Brain pericyte (primary cell): ENCODE results near the gene ZNF787.

Experiments
- DNase-seq: peaks from one replicate; pipeline ENCODE4 v3.0.0-alpha.2; 2012; ENCODE audit warnings: low read depth, low spot score

ZNF787 gene

DNA sequence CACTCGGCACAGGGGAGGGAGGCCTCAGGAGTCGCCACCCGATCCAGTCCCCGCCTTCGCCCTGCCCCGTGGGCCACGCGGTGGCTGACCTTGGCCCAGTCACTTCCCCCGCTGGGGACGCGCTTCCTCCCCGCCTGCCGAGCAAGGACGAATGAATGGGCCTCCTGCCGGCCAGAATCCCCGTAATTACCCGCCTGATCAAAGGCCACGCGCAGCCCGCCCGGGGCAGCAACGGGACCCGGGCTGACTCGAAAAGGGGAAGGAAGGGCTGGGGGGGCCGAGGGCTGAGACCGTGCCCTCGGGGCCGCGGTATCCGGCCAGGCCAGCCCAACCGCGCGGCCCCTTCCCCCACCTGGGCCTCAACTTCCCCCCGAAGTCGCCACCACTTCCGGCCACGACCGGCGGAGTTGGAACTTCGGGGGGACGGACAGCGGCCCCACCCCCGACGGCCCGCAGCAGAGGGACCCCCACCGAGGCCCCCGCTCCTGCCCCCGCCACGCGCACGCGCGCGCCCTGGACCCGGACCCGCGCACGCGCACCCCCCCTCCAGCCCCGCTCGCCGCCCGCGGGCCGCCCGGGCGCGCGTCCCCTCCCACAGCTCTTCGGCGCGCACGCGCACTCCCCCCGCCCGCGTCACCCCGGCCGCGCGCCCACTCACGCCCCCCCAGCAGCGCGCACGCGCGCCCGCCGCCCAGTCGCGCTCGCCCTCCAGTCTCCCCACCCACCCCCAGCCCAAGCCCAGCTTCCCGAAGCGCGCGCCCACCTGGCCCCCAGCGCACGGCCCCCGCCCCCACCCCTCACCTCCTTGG lies 520 bp downstream of the ZNF787 start:
- DNase-seq, result no peak

- DNase-seq, result no peak
Measured at GRCh38 chr19:56120002-56120370, 1.1 kb downstream of the ZNF787 start.

DNA sequence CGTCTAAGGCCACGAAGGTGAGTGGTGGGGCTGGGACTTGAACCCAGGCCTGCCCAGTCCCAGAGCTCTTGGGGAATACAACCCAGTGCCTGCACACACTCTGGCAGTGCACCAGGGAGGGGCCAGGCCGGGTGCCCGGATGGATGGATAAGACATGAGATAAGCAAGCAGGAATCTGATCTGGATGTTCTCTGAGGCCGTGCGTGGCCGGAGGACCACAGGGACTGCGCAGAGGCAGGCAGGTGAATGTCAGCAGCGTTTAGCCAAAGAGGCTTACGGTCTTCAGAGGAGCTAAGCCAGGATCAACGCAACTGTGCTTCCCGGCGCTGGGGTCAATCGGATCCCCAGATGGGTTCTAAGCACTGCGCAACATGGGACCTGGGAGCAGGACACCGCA lies 1.5 kb downstream of the ZNF787 start:
- DNase-seq, result no peak

DNA sequence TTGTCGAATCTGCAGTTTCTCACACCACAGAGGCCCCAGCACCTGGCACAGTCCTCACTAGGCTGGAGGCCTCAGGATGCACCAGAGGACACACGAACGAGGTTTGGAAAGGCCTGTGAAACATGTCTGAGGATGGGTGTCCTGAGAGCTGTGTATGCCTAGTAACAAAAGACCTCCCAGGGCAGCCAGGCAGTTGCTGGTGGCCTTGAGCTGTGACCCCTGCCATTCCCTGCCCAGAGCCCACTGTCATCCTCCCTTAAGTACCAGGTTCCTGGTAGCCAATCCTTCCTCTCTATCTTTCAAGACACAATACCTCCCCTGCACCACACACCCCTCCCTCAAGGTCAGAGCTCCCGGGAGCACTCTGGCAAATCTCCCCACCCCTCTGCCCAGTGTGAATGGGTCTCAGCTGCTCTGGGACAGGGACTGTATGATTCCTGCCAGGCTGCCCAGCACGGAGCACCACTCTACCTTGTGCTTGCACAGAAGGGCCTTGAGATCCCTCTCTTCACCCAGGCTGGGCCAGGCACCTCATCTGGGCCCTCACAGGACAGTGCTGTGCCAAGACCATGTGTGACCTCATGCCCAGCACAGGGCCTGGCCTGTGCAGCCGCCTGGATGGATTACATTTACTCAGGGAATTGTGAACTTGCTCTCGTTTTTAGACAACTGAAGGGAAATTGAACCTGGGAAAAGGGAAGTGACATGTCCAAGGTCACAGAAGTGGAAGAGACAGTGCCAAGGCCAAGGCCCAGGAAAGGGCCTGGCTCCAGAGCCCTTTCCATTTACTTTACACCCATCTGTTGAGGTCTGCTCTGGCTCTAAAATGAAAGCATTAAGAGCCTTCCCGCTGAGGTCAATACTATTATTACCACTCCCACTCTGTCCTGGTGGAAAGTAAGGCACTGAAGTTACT lies 2.2 kb downstream of the ZNF787 start:
- no peak for DNase-seq

DNA sequence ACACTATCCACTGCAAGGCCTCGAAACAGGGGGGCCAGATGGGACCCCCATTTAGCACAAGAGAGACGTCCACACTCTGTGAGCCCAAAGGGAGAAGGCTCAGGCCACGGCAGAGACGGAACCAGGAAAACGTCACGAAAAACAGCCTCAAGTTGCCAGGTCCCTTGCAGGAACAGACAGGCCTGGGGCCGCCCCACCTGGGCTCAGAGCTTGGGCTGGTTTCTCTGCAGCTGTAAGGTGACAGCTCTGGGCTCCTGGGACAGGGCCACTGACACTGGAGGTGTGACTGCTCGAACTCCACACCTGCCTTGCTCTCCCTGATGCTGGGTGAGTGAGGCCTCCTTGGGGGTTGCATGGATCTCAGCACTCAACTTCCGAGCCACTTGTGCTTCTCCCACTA lies 3.2 kb downstream of the ZNF787 start:
- DNase-seq, result no peak

GRCh38 chr19:56117376-56117884 lies 3.7 kb downstream of the ZNF787 start:
- no peak for DNase-seq

- no peak for DNase-seq
Measured at GRCh38 chr19:56116606-56117005, 4.5 kb downstream of the ZNF787 start.

- no peak for DNase-seq
Measured at GRCh38 chr19:56115490-56115889, 5.6 kb downstream of the ZNF787 start.

DNA sequence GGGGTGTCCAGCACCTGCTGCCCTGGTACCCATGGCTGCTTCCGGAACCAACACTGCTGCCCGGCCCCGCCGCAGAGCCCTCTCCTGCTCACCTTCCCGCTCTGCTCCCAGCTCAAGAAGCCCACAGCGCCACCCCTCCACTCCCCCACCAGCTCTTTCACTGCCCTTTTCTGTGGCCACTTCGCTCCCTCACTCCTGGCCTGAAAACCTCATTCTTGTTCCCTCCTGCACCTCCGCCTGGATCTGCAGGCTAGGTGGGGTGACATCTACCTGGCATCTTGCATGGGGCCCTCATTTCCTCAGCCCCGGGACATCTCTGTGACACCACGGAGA lies 6.4 kb downstream of the ZNF787 start:
- DNase-seq, result no peak

DNA sequence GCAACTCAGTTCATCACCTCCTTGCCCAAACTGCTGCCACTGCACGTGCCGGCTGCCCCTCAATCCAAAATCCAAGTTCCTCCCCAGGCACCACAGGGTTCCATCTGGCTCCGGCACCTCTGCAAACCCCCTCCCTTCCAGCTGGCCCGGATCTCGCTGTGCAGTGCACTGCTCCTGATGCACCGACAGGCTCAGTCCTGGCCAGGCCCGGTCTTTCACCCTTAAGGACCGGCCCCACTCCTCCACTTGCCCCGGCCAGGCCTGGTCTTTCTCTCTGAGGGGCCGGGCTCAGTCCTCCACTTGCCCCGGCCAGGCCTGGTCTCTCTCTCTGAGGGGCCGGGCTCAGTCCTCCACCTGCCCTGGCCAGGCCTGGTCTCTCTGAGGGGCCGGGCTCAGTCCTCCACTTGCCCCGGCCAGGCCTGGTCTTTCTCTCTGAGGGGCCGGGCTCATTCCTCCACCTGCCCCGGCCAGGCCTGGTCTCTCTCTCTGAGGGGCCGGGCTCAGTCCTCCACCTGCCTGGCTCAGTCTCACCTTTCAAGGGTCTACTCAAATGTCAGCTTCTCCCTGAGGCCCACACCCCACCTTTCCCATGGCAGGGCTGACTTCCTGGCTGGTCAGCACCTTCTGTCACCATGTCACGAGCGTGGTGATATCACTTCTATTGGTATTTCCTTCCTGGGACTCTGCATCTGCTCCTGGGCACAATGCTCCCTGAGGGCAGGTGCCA lies 6.9 kb downstream of the ZNF787 start:
- no peak for DNase-seq

GRCh38 chr19:56113074-56113632 lies 7.9 kb downstream of the ZNF787 start:
- no peak for DNase-seq

- no peak for DNase-seq
Measured at GRCh38 chr19:56112313-56112709, 8.8 kb downstream of the ZNF787 start.

GRCh38 chr19:56111601-56112312 lies 9.3 kb downstream of the ZNF787 start:
- DNase-seq, result no peak

DNA sequence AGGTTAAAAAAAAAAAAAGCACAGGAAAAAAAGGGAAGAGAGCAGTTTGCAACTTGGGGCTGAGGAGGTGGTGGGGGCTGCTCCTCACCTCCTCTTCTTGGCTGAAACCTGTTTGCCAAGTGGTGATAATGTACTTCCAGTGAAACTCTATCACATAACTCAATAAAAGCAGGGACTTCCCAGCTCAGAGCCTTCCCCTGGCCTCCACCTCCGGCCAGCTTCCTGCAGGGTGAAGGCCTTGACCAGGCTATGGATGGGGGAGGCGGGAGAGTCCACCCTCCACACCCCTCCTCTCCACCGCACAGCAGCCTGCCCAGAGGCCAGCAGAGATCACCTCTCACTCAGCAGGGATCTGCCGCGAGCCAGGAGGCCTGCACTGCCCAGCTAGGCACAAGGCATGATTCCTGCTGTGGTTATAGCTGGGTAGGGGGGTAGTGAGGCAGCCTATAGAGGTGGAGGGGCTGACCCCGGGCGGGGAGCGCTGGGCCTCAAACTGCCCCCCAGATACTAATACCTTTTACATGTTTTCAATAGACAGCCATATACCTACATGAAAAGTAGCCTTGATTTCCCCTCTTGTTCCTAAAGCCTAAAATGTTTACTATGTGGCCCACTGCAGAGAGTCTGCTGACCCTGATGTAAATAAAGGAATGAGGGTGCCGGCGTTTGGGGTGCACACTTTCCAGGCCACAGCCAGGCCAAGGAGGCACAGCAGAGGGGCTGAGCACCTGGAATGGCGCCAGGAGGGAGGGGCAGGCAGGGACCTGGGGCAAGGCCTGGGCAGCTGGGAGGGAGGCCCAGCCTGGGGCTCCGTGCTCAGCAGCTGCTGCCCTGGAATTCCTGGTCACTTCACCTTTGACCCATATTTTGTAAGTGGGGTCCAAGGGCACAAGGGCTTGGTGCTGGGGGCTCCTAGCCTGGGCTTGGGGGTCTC lies 10.3 kb downstream of the ZNF787 start:
- DNase-seq, result peak; percentile 32

- DNase-seq, result no peak
Measured at GRCh38 chr19:56109226-56109625, 11.9 kb downstream of the ZNF787 start.

GRCh38 chr19:56108447-56109195 lies 12.5 kb downstream of the ZNF787 start:
- DNase-seq, result no peak

- no peak for DNase-seq
Measured at GRCh38 chr19:56107626-56108351, 13.3 kb downstream of the ZNF787 start.

GRCh38 chr19:56106993-56107392 lies 14.1 kb downstream of the ZNF787 start:
- DNase-seq, result no peak
